HCT116 (cell line): ENCODE data around the gene MBD3. TPM values are rescaled to one million over a fixed set of nuclear protein-coding genes. Genes with fewer than 3 reads are reported as not detected.

Experiments
- ATAC-seq: fragments of 200-7000 bp; cut with Tn5 transposase; 2 replicates; pipeline ENCODE4 v1.9.1; 2020; ENCODE audit warnings: mild to moderate bottlenecking, moderate library complexity
- BruUV-seq: library from RNA; stranded (reverse); fragments of 400-500 nt; replicated peaks from 2 replicates; lab custom pipeline; 2021; lab: Mats Ljungman, UMichigan
- CTCF ChIA-PET: fragments of 300-600 bp; sonication (Branson Sonifier 250); formaldehyde crosslinking; loops from one replicate; lab custom pipeline; 2021; ENCODE audit warnings: antibody characterized with exemption; lab: Charles Lee
- POLR2A ChIA-PET: fragments of 300-600, 350-600 bp; sonication (Branson Sonifier 250); formaldehyde crosslinking; loops from one replicate; lab custom pipeline; 2021; ENCODE audit warnings: antibody characterized with exemption; lab: Charles Lee
- RAD21 ChIA-PET, 2 experiments: fragments of 300-600 bp; sonication (Branson Sonifier 250); formaldehyde crosslinking; loops; one replicate each; lab custom pipeline; 2023; ENCODE audit warnings: low total read pairs in 2 of 2; ENCODE audit not compliant: uncharacterized antibody in 2 of 2, unreplicated experiment in 2 of 2, low non-redundant PET in 1 of 2; lab: Charles Lee
- DNase-seq: peaks from one replicate; pipeline ENCODE4 v3.0.0-alpha.2; 2010; ENCODE audit warnings: low read depth, low spot score
- H2AFZ ChIP-seq: fragments of 200-600 bp; shearing (Covaris generic), sonication (generic); 2 replicates; pipeline ENCODE4 v1.6.1; 2017; ENCODE audit warnings: low read depth, mixed run types, mixed read lengths, antibody characterized with exemption, low read length; ENCODE audit not compliant: poor library complexity, severe bottlenecking
- H3K27ac ChIP-seq: 2 replicates; pipeline ENCODE4 v1.5.1; 2012; ENCODE audit warnings: low read depth, low read length
- H3K27me3 ChIP-seq: fragments of 200-600 bp; sonication (generic); 2 replicates; pipeline ENCODE4 v1.6.1; 2016; ENCODE audit warnings: mixed run types, low read length, mixed read lengths; ENCODE audit not compliant: insufficient read depth
- H3K36me3 ChIP-seq, 2 experiments: fragments of 200-500 bp in 1 of 2; fragments of 200-600 bp in 1 of 2; sonication (Bioruptor generic) in 1 of 2; sonication (generic) in 1 of 2; 2 replicates each; pipeline versions ENCODE4 v1.5.1 to v1.6.1; 2014 to 2016; ENCODE audit warnings: low read length in 2 of 2, inconsistent platforms in 1 of 2, mixed read lengths in 1 of 2, mixed run types in 1 of 2; ENCODE audit not compliant: insufficient read depth in 2 of 2, control insufficient read depth in 1 of 2
- H3K4me1 ChIP-seq, 2 experiments: fragments of 200-600 bp in 1 of 2; sonication (generic) in 1 of 2; 2 replicates each; pipeline versions ENCODE4 v1.5.1 to v1.6.1; 2012 to 2017; ENCODE audit warnings: low read length in 2 of 2, inconsistent platforms in 1 of 2, mild to moderate bottlenecking in 1 of 2, mixed read lengths in 1 of 2, mixed run types in 1 of 2, moderate library complexity in 1 of 2; ENCODE audit not compliant: insufficient read depth in 2 of 2, control insufficient read depth in 1 of 2
- H3K4me2 ChIP-seq: fragments of 200-600 bp; sonication (generic); 2 replicates; pipeline ENCODE4 v1.6.1; 2017; ENCODE audit warnings: mixed run types, low read length, mixed read lengths
- H3K4me3 ChIP-seq, 2 experiments: fragments of 200-600 bp in 1 of 2; sonication (generic) in 1 of 2; replicated peaks in 1 of 2; 2 replicates each; pipeline ENCODE4 v1.5.1; 2011 to 2016; ENCODE audit warnings: low read length in 2 of 2, control low read depth in 1 of 2, low read depth in 1 of 2, mild to moderate bottlenecking in 1 of 2, mixed read lengths in 1 of 2, mixed run types in 1 of 2
- H3K79me2 ChIP-seq: fragments of 200-600 bp; sonication (generic); 2 replicates; pipeline ENCODE4 v1.6.1; 2017; ENCODE audit warnings: mild to moderate bottlenecking, mixed run types, low read length, moderate library complexity, mixed read lengths; ENCODE audit not compliant: insufficient read depth
- H3K9ac ChIP-seq: fragments of 200-600 bp; sonication (generic); 2 replicates; pipeline ENCODE4 v1.6.1; 2016; ENCODE audit warnings: low read length, mixed read lengths
- H3K9me2 ChIP-seq: fragments of 200-600 bp; sonication (generic), shearing (Covaris generic); 2 replicates; pipeline ENCODE4 v1.6.1; 2017; ENCODE audit warnings: mixed run types, mild to moderate bottlenecking, moderate library complexity; ENCODE audit not compliant: insufficient read depth
- H3K9me3 ChIP-seq, 2 experiments: fragments of 200-500 bp in 1 of 2; fragments of 200-600 bp in 1 of 2; sonication (Bioruptor generic) in 1 of 2; sonication (generic) in 1 of 2; 2 replicates each; pipeline ENCODE4 v1.6.1; 2014 to 2017; ENCODE audit warnings: low read length in 2 of 2, mixed read lengths in 2 of 2, inconsistent platforms in 1 of 2, low read depth in 1 of 2, mild to moderate bottlenecking in 1 of 2, mixed run types in 1 of 2, moderate library complexity in 1 of 2; ENCODE audit not compliant: control insufficient read depth in 1 of 2, insufficient read depth in 1 of 2
- H4K20me1 ChIP-seq: fragments of 200-600 bp; sonication (generic), shearing (Covaris generic); 2 replicates; pipeline ENCODE4 v1.6.1; 2017; ENCODE audit warnings: mixed run types, mild to moderate bottlenecking, moderate library complexity; ENCODE audit not compliant: insufficient read depth
- CBX3 ChIP-seq: IDR thresholded peaks from 2 replicates; pipeline ENCODE4 v1.6.1; 2012; ENCODE audit warnings: low read depth
- CEBPB ChIP-seq: IDR thresholded peaks from 2 replicates; pipeline ENCODE4 v1.6.1; 2012; ENCODE audit warnings: low read depth
- CTCF ChIP-seq, 3 experiments: fragments of 200-600 bp in 1 of 3; sonication (generic) in 1 of 3; IDR thresholded peaks in 2 of 3; conservative IDR thresholded peaks in 1 of 3; 2 replicates each; pipeline ENCODE4 v1.5.1; 2012 to 2017; ENCODE audit warnings: low read depth in 2 of 3, low read length in 2 of 3, antibody characterized with exemption in 1 of 3, borderline replicate concordance in 1 of 3, control low read depth in 1 of 3, mild to moderate bottlenecking in 1 of 3, mixed read lengths in 1 of 3, mixed run types in 1 of 3, moderate library complexity in 1 of 3; ENCODE audit not compliant: insufficient read depth in 1 of 3
- EZH2 ChIP-seq: fragments of 200-600 bp; sonication (generic); IDR thresholded peaks from 2 replicates; pipeline ENCODE4 v1.6.1; 2017; ENCODE audit warnings: antibody characterized with exemption, mixed run types
- EZH2phosphoT487 ChIP-seq: fragments of 200-600 bp; IDR thresholded peaks from 2 replicates; pipeline ENCODE4 v1.6.1; 2018; ENCODE audit warnings: antibody characterized with exemption, borderline replicate concordance
- FOSL1 ChIP-seq: IDR thresholded peaks from 2 replicates; pipeline ENCODE4 v1.6.1; 2012; ENCODE audit warnings: low read depth
- JUND ChIP-seq: IDR thresholded peaks from 2 replicates; pipeline ENCODE4 v1.6.1; 2012
- MAX ChIP-seq: IDR thresholded peaks from 2 replicates; pipeline ENCODE4 v1.6.1; 2012
- POLR2A ChIP-seq: IDR thresholded peaks from 2 replicates; pipeline ENCODE4 v1.7.0; 2011; ENCODE audit warnings: borderline replicate concordance; ENCODE audit not compliant: insufficient read depth, insufficient read length; ENCODE audit errors: extremely low read depth
- SIN3A ChIP-seq: IDR thresholded peaks from 2 replicates; pipeline ENCODE4 v1.6.1; 2012; ENCODE audit warnings: low read depth
- SRF ChIP-seq: IDR thresholded peaks from 2 replicates; pipeline ENCODE4 v1.6.1; 2012; ENCODE audit warnings: low read depth
- TCF7L2 ChIP-seq: IDR thresholded peaks from 2 replicates; pipeline ENCODE4 v1.7.0; 2011; ENCODE audit warnings: borderline replicate concordance, inconsistent platforms; ENCODE audit not compliant: insufficient read depth, insufficient read length; ENCODE audit errors: extremely low read depth
- YY1 ChIP-seq: IDR thresholded peaks from 2 replicates; pipeline ENCODE4 v1.6.1; 2011; ENCODE audit warnings: low read length, low read depth, moderate library complexity, mild to moderate bottlenecking; ENCODE audit not compliant: insufficient replicate concordance; ENCODE audit errors: extremely low read depth
- ZBTB33 ChIP-seq: IDR thresholded peaks from 2 replicates; pipeline ENCODE4 v1.6.1; 2011; ENCODE audit warnings: mild to moderate bottlenecking, low read length, moderate library complexity; ENCODE audit not compliant: insufficient replicate concordance; ENCODE audit errors: extremely low read depth
- ZFX ChIP-seq: fragments of 450-650 bp; IDR thresholded peaks from 2 replicates; pipeline ENCODE4 v1.6.1; 2017
- ZNF274 ChIP-seq: fragments of 200-500 bp; sonication (Bioruptor generic); IDR thresholded peaks from 2 replicates; pipeline ENCODE4 v1.6.1; 2014; ENCODE audit warnings: mild to moderate bottlenecking, low read depth, low read length, inconsistent platforms
- intact Hi-C: fragments of 100-400 bp; cut with micrococcal nuclease; formaldehyde crosslinking; loops from 2 replicates; pipeline ENCODE4 v1.10.0; 2022
- total RNA-seq: library from RNA; stranded (reverse); gene quantifications from one replicate; pipeline ENCODE4 v1.2.1, GENCODE V29; 2021; ENCODE audit not compliant: unreplicated experiment

The MBD3 gene
- total RNA-seq, 1 experiment from 2014 or later, result 85.7 TPM

GRCh38 chr19:1574354-1575136, 18.1 kb downstream of the MBD3 start:
- POLR2A ChIA-PET, result no interaction called here
- H3K4me3 ChIP-seq, result no peak overlapping the region
- no peak for ATAC-seq

More at GRCh38 chr19:1574354-1575136, 18.1 kb downstream of the MBD3 start:
- Histone ChIP-seq H2AFZ (no peak overlapping the region), H3K9ac (no peak overlapping the region), H3K4me1 (0 out of 4 replicates have a peak, but pooled peaks cover 0 to 3% of the 10 kb centered on the region in 2 experiments), H3K36me3 (peaks cover 0 to 2% of the 10 kb centered on the region in 2 experiments; a peak in 1 of 4 replicates), H3K27ac (no peak overlapping the region), H4K20me1 (no peaks in the 10 kb centered on the region), H3K79me2 (no peaks in the 10 kb centered on the region), H3K27me3 (no peaks in the 10 kb centered on the region), H3K4me2 (no peak overlapping the region), H3K9me3 (no peaks in the 10 kb centered on the region), H3K9me2 (no peaks in the 10 kb centered on the region)
- ChIA-PET RAD21 (no interaction called here), CTCF (no interaction called here)
- no peak for TF ChIP-seq JUND
- TF ChIP-seq ZNF274, result no peak
- TF ChIP-seq CBX3, result no peak
- TF ChIP-seq FOSL1, result no peak
- TF ChIP-seq CEBPB, result no peak
- TF ChIP-seq YY1, result no peak
- TF ChIP-seq EZH2phosphoT487, result no peak
- no peak for TF ChIP-seq CTCF (IDR thresholded peaks at IDR 0.05 in 2 of 3, conservative IDR thresholded peaks at IDR 0.05 in 1 of 3; ENCODE audit: borderline replicate concordance in 1 of 3, insufficient read depth in 1 of 3, low read depth in 2 of 3, low read length in 2 of 3)
- TF ChIP-seq MAX, result no peak
- TF ChIP-seq SRF, result no peak
- no peak for TF ChIP-seq POLR2A
- TF ChIP-seq EZH2, result no peak
- no peak for TF ChIP-seq ZBTB33
- TF ChIP-seq SIN3A, result no peak
- no peak for TF ChIP-seq TCF7L2
- TF ChIP-seq ZFX, result no peak
- TSS peak; percentile 17 for BruUV-seq
- DNase-seq, result no peak
- intact Hi-C loops, result no loop called here
